OCI-LY3 (cell line): ENCODE measurements around the gene CACNA2D3.

Experiments
- CTCF ChIP-seq: fragments of 200-600, 300-600 bp; sonication (generic); IDR thresholded peaks from 2 replicates; pipeline ENCODE4 v1.5.1; 2014; ENCODE audit warnings: antibody characterized with exemption, low read length, low read depth
- EZH2phosphoT487 ChIP-seq: fragments of 200-600 bp; shearing (Covaris generic); IDR thresholded peaks from 2 replicates; pipeline ENCODE4 v1.6.1; 2018; ENCODE audit warnings: antibody characterized with exemption, mixed run types, low read depth

DNA sequence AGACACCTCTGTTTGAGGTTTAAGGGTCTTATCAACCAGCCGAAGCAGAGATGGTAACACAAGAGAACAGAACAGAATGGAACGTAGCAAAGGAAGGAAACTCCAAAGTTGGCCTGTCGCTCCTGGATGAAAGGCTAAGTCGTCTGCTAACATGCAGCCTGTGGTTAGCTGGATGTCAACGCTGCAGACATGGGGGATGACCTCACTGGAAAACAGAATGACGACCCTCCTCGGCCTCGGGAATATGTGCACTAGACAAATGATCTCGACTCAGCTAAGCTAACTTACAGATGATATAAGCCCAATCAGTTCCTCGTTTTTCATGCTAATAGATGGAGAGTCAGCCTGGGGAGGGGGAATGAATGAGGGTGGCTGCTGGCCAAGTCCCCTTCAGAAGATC, 983.3 kb downstream of the CACNA2D3 start:
- no peak for TF ChIP-seq CTCF
- TF ChIP-seq EZH2phosphoT487 = no peak
